ENCODE data around the gene PLEKHM2.

- TF ChIP-seq CTCF (IDR thresholded peaks at IDR 0.05; ENCODE audit: poor library complexity) (no peak), EZH2 (IDR thresholded peaks at IDR 0.05; ENCODE audit: borderline replicate concordance) (no peak), EZH2phosphoT487 (IDR thresholded peaks at IDR 0.05; ENCODE audit: low read depth, severe bottlenecking, unreplicated experiment) (no peak)
Measured at GRCh38 chr1:15723631-15724246, 39.6 kb downstream of the PLEKHM2 start.

Data from hepatocyte (in vitro differentiated cells).